HG02938 (cell line): Measurements from ENCODE around the gene LDLRAD3.

ENCODE experiments used
- ATAC-seq: cut with Tn5 transposase; IDR thresholded peaks from one replicate; pipeline ENCODE4 v1.9.1; 2021; ENCODE audit warnings: mild to moderate bottlenecking, moderate library complexity; ENCODE audit not compliant: unreplicated experiment

Gene LDLRAD3

GRCh38 chr11:36264011-36264972, 320.4 kb downstream of the LDLRAD3 start:
- no peak for ATAC-seq

GRCh38 chr11:36264973-36265344, 321.1 kb downstream of the LDLRAD3 start:
- ATAC-seq: no peak

GRCh38 chr11:36265793-36266628, 322.1 kb downstream of the LDLRAD3 start:
- peak; percentile 66 for ATAC-seq

- ATAC-seq: no peak
Measured at GRCh38 chr11:36266767-36267166, 322.9 kb downstream of the LDLRAD3 start.

- no peak for ATAC-seq
Measured at GRCh38 chr11:36268337-36268985, 324.6 kb downstream of the LDLRAD3 start.

GRCh38 chr11:36270701-36271100, 326.8 kb downstream of the LDLRAD3 start:
- no peak for ATAC-seq

GRCh38 chr11:36271794-36272407, 328.0 kb downstream of the LDLRAD3 start:
- no peak for ATAC-seq

- ATAC-seq: no peak
Measured at GRCh38 chr11:36273110-36273509, 329.2 kb downstream of the LDLRAD3 start.

- ATAC-seq: no peak
Measured at GRCh38 chr11:36274414-36274813, 330.6 kb downstream of the LDLRAD3 start.

- ATAC-seq: no peak
Measured at GRCh38 chr11:36278531-36279282, 334.8 kb downstream of the LDLRAD3 start.

- no peak for ATAC-seq
Measured at GRCh38 chr11:36280531-36280930, 336.7 kb downstream of the LDLRAD3 start.
